ENCODE results near the gene DOCK3.
"Not testable (repeated sequence)": the region's sequence is repeated elsewhere in the genome, so short reads cannot be mapped to it uniquely, and the experiment has no call there.

Gene DOCK3

GRCh38 chr3:50650018-50650417, 24.7 kb upstream of the DOCK3 start:
- no peak for DNase-seq (ENCODE audit: low spot score)

- DNase-seq (ENCODE audit: low spot score): no peak
Measured at GRCh38 chr3:50651445-50651844, 23.3 kb upstream of the DOCK3 start.

GRCh38 chr3:50651920-50652529, 22.7 kb upstream of the DOCK3 start:
- no peak for DNase-seq (ENCODE audit: low spot score)

- peak; percentile 53 for DNase-seq (ENCODE audit: low spot score)
Measured at GRCh38 chr3:50652709-50653108, 22.0 kb upstream of the DOCK3 start.

- DNase-seq (ENCODE audit: low spot score): no peak
Measured at GRCh38 chr3:50653937-50654595, 20.7 kb upstream of the DOCK3 start.

- no peak for DNase-seq (ENCODE audit: low spot score)
Measured at GRCh38 chr3:50655009-50655830, 19.5 kb upstream of the DOCK3 start.

GRCh38 chr3:50656417-50657195, 18.1 kb upstream of the DOCK3 start:
- DNase-seq (ENCODE audit: low spot score): no peak

- no peak for DNase-seq (ENCODE audit: low spot score)
Measured at GRCh38 chr3:50657407-50657806, 17.3 kb upstream of the DOCK3 start.

GRCh38 chr3:50657816-50658215, 16.9 kb upstream of the DOCK3 start:
- no peak for DNase-seq (ENCODE audit: low spot score)

- no peak for DNase-seq (ENCODE audit: low spot score)
Measured at GRCh38 chr3:50658416-50658815, 16.3 kb upstream of the DOCK3 start.

- DNase-seq (ENCODE audit: low spot score): no peak
Measured at GRCh38 chr3:50658831-50659230, 15.9 kb upstream of the DOCK3 start.

- DNase-seq (ENCODE audit: low spot score): no peak
Measured at GRCh38 chr3:50660386-50660785, 14.3 kb upstream of the DOCK3 start.

GRCh38 chr3:50661321-50661837, 13.3 kb upstream of the DOCK3 start:
- no peak for DNase-seq (ENCODE audit: low spot score)

- DNase-seq (ENCODE audit: low spot score): no peak
Measured at GRCh38 chr3:50662408-50662807, 12.3 kb upstream of the DOCK3 start.

GRCh38 chr3:50665081-50665840, 9.5 kb upstream of the DOCK3 start:
- DNase-seq (ENCODE audit: low spot score): no peak

- DNase-seq (ENCODE audit: low spot score): not testable (repeated sequence)
Measured at GRCh38 chr3:50665841-50666115, 8.9 kb upstream of the DOCK3 start.

- DNase-seq (ENCODE audit: low spot score): no peak
Measured at GRCh38 chr3:50666837-50667236, 7.9 kb upstream of the DOCK3 start.

- no peak for DNase-seq (ENCODE audit: low spot score)
Measured at GRCh38 chr3:50671331-50671730, 3.4 kb upstream of the DOCK3 start.

- no peak for DNase-seq (ENCODE audit: low spot score)
Measured at GRCh38 chr3:50672656-50673055, 2.1 kb upstream of the DOCK3 start.

GRCh38 chr3:50673931-50674330, 796 bp upstream of the DOCK3 start:
- no peak for DNase-seq (ENCODE audit: low spot score)

GRCh38 chr3:50675179-50676030, 678 bp downstream of the DOCK3 start:
- peak; percentile 43 for DNase-seq (ENCODE audit: low spot score)

Data from CD4-positive, alpha-beta T cell treated with Interleukin-2 at 100 ng/mL for 4 hours (primary cell).